Astrocyte (in vitro differentiated cells and primary cell): ENCODE data around the gene SCNN1A.

Experiments used
- CTCF ChIP-seq: IDR thresholded peaks from 2 replicates; pipeline ENCODE4 v1.5.1; 2011; ENCODE audit warnings: low read depth, mild to moderate bottlenecking, inconsistent platforms, low read length, moderate library complexity; ENCODE audit not compliant: insufficient read depth
- EZH2 ChIP-seq: IDR thresholded peaks from 2 replicates; pipeline ENCODE4 v1.6.1; 2012; ENCODE audit warnings: mild to moderate bottlenecking, low read length, inconsistent platforms; ENCODE audit not compliant: insufficient read depth

- TF ChIP-seq CTCF (no peak), EZH2 (no peak)
These were observed 11.1 kb upstream of the SCNN1A start for GRCh38 chr12:6386491-6386890.
